ENCODE results near the gene PAQR4.
"Not testable (repeated sequence)": the region's sequence is repeated elsewhere in the genome, so short reads cannot be mapped to it uniquely, and the experiment has no call there.

The PAQR4 gene

GRCh38 chr16:2930236-2930635 lies 38.9 kb upstream of the PAQR4 start:
- TF ChIP-seq EZH2 (IDR thresholded peaks at IDR 0.05; ENCODE audit: borderline replicate concordance, low read length) (no peak), CTCF (IDR thresholded peaks at IDR 0.05; ENCODE audit: low read length) (no peak)

GRCh38 chr16:2931231-2931914 lies 37.8 kb upstream of the PAQR4 start:
- not testable (repeated sequence) for H3K79me2 ChIP-seq (ENCODE audit: insufficient read depth, low read length); H3K9me2 ChIP-seq (ENCODE audit: low read depth, low read length); H3K9me3 ChIP-seq (ENCODE audit: low read length); H4K20me1 ChIP-seq (ENCODE audit: insufficient read depth, low read length); H3F3A ChIP-seq (ENCODE audit: insufficient read depth, low read length); H3K4me2 ChIP-seq (ENCODE audit: low read length); H3K36me3 ChIP-seq (ENCODE audit: insufficient read depth, low read length); H3K27me3 ChIP-seq (ENCODE audit: insufficient read depth, low read length); H3K4me3 ChIP-seq (ENCODE audit: low read depth, low read length, poor library complexity, severe bottlenecking); H3K27ac ChIP-seq (ENCODE audit: low read depth, low read length, poor library complexity, severe bottlenecking); H3K9ac ChIP-seq (ENCODE audit: low read length); H2AFZ ChIP-seq (ENCODE audit: low read length)
- H3K4me1 ChIP-seq (ENCODE audit: insufficient read depth, low read length, severe bottlenecking): peaks cover 12% of the 10 kb centered on the region

More at GRCh38 chr16:2930236-2930635, 38.9 kb upstream of the PAQR4 start:
- H3K9ac ChIP-seq (ENCODE audit: low read length): no peak overlapping the region
- peaks cover 5% of the 10 kb centered on the region; the same call in 1 of the 2 replicates for H3K36me3 ChIP-seq (ENCODE audit: insufficient read depth, low read length)
- H3K9me2 ChIP-seq (ENCODE audit: low read depth, low read length): no peaks in the 10 kb centered on the region
- no peak overlapping the region for H3K27ac ChIP-seq (ENCODE audit: low read depth, low read length, poor library complexity, severe bottlenecking)
- H4K20me1 ChIP-seq (ENCODE audit: insufficient read depth, low read length): no peaks in the 10 kb centered on the region
- H3F3A ChIP-seq (ENCODE audit: insufficient read depth, low read length): no peaks in the 10 kb centered on the region
- no peaks in the 10 kb centered on the region for H3K79me2 ChIP-seq (ENCODE audit: insufficient read depth, low read length)
- no peak overlapping the region for H2AFZ ChIP-seq (ENCODE audit: low read length)
- H3K4me2 ChIP-seq (ENCODE audit: low read length): no peak overlapping the region
- peaks cover 7% of the 10 kb centered on the region for H3K4me1 ChIP-seq (ENCODE audit: insufficient read depth, low read length, severe bottlenecking)
- H3K9me3 ChIP-seq (ENCODE audit: low read length): no peaks in the 10 kb centered on the region
- H3K4me3 ChIP-seq (ENCODE audit: low read depth, low read length, poor library complexity, severe bottlenecking): no peak overlapping the region
- H3K27me3 ChIP-seq (ENCODE audit: insufficient read depth, low read length): no peaks in the 10 kb centered on the region

GRCh38 chr16:2933136-2933535 lies 36.0 kb upstream of the PAQR4 start:
- H3K27me3 ChIP-seq (ENCODE audit: insufficient read depth, low read length): no peaks in the 10 kb centered on the region
- TF ChIP-seq CTCF (IDR thresholded peaks at IDR 0.05; ENCODE audit: low read length): no peak
- no peak for TF ChIP-seq EZH2 (IDR thresholded peaks at IDR 0.05; ENCODE audit: borderline replicate concordance, low read length)
- H3K4me1 ChIP-seq (ENCODE audit: insufficient read depth, low read length, severe bottlenecking): peaks cover 8% of the 10 kb centered on the region
- H3F3A ChIP-seq (ENCODE audit: insufficient read depth, low read length): no peaks in the 10 kb centered on the region
- H2AFZ ChIP-seq (ENCODE audit: low read length): no peak overlapping the region
- H3K36me3 ChIP-seq (ENCODE audit: insufficient read depth, low read length): peaks cover 5% of the 10 kb centered on the region
- H3K27ac ChIP-seq (ENCODE audit: low read depth, low read length, poor library complexity, severe bottlenecking): no peak overlapping the region
- no peak overlapping the region for H3K9ac ChIP-seq (ENCODE audit: low read length)
- H3K9me3 ChIP-seq (ENCODE audit: low read length): no peaks in the 10 kb centered on the region
- H3K4me3 ChIP-seq (ENCODE audit: low read depth, low read length, poor library complexity, severe bottlenecking): no peak overlapping the region
- no peaks in the 10 kb centered on the region for H3K79me2 ChIP-seq (ENCODE audit: insufficient read depth, low read length)
- H3K9me2 ChIP-seq (ENCODE audit: low read depth, low read length): no peaks in the 10 kb centered on the region
- H4K20me1 ChIP-seq (ENCODE audit: insufficient read depth, low read length): no peaks in the 10 kb centered on the region
- no peak overlapping the region for H3K4me2 ChIP-seq (ENCODE audit: low read length)

- H3K9me3 ChIP-seq (ENCODE audit: low read length): no peaks in the 10 kb centered on the region
- peaks cover 5% of the 10 kb centered on the region for H3K36me3 ChIP-seq (ENCODE audit: insufficient read depth, low read length)
- H3K4me2 ChIP-seq (ENCODE audit: low read length): no peak overlapping the region
- H2AFZ ChIP-seq (ENCODE audit: low read length): no peak overlapping the region
- TF ChIP-seq EZH2 (IDR thresholded peaks at IDR 0.05; ENCODE audit: borderline replicate concordance, low read length) (no peak), CTCF (IDR thresholded peaks at IDR 0.05; ENCODE audit: low read length) (no peak)
- peaks cover 8% of the 10 kb centered on the region for H3K4me1 ChIP-seq (ENCODE audit: insufficient read depth, low read length, severe bottlenecking)
- H3K9ac ChIP-seq (ENCODE audit: low read length): no peak overlapping the region
- H3K4me3 ChIP-seq (ENCODE audit: low read depth, low read length, poor library complexity, severe bottlenecking): no peak overlapping the region
- H3K27me3 ChIP-seq (ENCODE audit: insufficient read depth, low read length): no peaks in the 10 kb centered on the region
- H3K79me2 ChIP-seq (ENCODE audit: insufficient read depth, low read length): no peaks in the 10 kb centered on the region
- no peaks in the 10 kb centered on the region for H3F3A ChIP-seq (ENCODE audit: insufficient read depth, low read length)
- H4K20me1 ChIP-seq (ENCODE audit: insufficient read depth, low read length): no peaks in the 10 kb centered on the region
- H3K27ac ChIP-seq (ENCODE audit: low read depth, low read length, poor library complexity, severe bottlenecking): no peak overlapping the region
- no peaks in the 10 kb centered on the region for H3K9me2 ChIP-seq (ENCODE audit: low read depth, low read length)
Measured at GRCh38 chr16:2933701-2934100, 35.4 kb upstream of the PAQR4 start.

Data from OCI-LY1 (cell line).